Right lobe of liver (tissue), 4 donors: Measurements from ENCODE around the gene GIPC2.

Experiments
- CTCF ChIP-seq, 4 donors: fragments of 200-600 bp in 3 of 4; fragments of 450-650 bp in 1 of 4; IDR thresholded peaks; one replicate each; pipeline versions ENCODE4 v1.5.1 to v1.8.0; 2016 to 2022; ENCODE audit warnings: antibody characterized with exemption in 4 of 4, mild to moderate bottlenecking in 2 of 4
- POLR2A ChIP-seq: fragments of 450-650 bp; IDR thresholded peaks from one replicate; pipeline ENCODE4 v1.6.1; 2017; ENCODE audit warnings: antibody characterized with exemption, mild to moderate bottlenecking
- donor health status: DM: no; HTN: no; CAD: no.
- donor health status: DM: no; HTN: no; CAD: no.
- donor health status: DM: no; HTN: yes; CAD: no.

GRCh38 chr1:78091215-78091813 is 45.5 kb downstream of the GIPC2 start:
- TF ChIP-seq POLR2A (no peak), CTCF (IDR thresholded peaks at IDR 0.05) (no peak)
